Heart left ventricle (tissue), 13 donors: ENCODE data around the gene PRSS33.

Experiments used
- POLR2A ChIP-seq, 2 donors: fragments of 450-650 bp; IDR thresholded peaks; one replicate each; pipeline ENCODE4 v1.6.1; 2017; ENCODE audit warnings: antibody characterized with exemption in 2 of 2, mild to moderate bottlenecking in 2 of 2, moderate library complexity in 2 of 2
- TF ChIP-seq, protein P1 (sequence below), 12 donors: fragments of 200-600 bp; sonication (generic) in 4 of 12; IDR thresholded peaks; one replicate each; pipeline versions ENCODE4 v1.5.0 to v1.8.0; 2018 to 2022; ENCODE audit warnings: antibody characterized with exemption in 12 of 12, mild to moderate bottlenecking in 5 of 12
- donor health status: ischemic (EF 13 %, LVEDD 7.1; RV severe dilation, severe dysfunction).
- donor health status: DM: no; HTN: yes; CAD: no.
- donor health status: DM: no; HTN: no; CAD: no.
- donor health status: ischemic (EF 25% LVEDD 6.9; RV normal size, moderate dysfunction).
- donor health status: ischemic (EF 25% LVEDD 5.7; RV mildly dilated, moderate dysfunction).
- donor health status: ischemic (EF 35%, LVEDD 5.7; RV mildly dilated, moderate dysfunction).
- donor health status: nonischemic (EF 11% LVEDD 7.7; RV severe dilation, severe dysfunction).
- donor health status: DM: yes; HTN: yes; CAD: no.
- donor health status: PGD.
- donor health status: ischemic (EF 29% LVEDD 5.4; RV normal size, mild dysfunction).
- donor health status: nonischemic (EF 23%, LVEDD 6.1; RV moderate dilation, normal function).

- TF ChIP-seq POLR2A (IDR thresholded peaks at IDR 0.05) = no peak
- TF ChIP-seq, protein P1, sequence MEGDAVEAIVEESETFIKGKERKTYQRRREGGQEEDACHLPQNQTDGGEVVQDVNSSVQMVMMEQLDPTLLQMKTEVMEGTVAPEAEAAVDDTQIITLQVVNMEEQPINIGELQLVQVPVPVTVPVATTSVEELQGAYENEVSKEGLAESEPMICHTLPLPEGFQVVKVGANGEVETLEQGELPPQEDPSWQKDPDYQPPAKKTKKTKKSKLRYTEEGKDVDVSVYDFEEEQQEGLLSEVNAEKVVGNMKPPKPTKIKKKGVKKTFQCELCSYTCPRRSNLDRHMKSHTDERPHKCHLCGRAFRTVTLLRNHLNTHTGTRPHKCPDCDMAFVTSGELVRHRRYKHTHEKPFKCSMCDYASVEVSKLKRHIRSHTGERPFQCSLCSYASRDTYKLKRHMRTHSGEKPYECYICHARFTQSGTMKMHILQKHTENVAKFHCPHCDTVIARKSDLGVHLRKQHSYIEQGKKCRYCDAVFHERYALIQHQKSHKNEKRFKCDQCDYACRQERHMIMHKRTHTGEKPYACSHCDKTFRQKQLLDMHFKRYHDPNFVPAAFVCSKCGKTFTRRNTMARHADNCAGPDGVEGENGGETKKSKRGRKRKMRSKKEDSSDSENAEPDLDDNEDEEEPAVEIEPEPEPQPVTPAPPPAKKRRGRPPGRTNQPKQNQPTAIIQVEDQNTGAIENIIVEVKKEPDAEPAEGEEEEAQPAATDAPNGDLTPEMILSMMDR (IDR thresholded peaks at IDR 0.05) = no peak
These were observed 27.4 kb upstream of the PRSS33 start for GRCh38 chr16:2814551-2815298.
